Panc1 (cell line): ENCODE data around the gene WFDC5. TPM values are rescaled to one million over a fixed set of nuclear protein-coding genes. Genes with fewer than 3 reads are reported as not detected.
A peak's percentile ranks its signal among the peaks of the same experiment; 100 is the strongest.

Experiments used
- ATAC-seq: fragments of 200-7000 bp; cut with Tn5 transposase; 2 replicates; pipeline ENCODE4 v1.9.1; 2020; ENCODE audit warnings: mild to moderate bottlenecking, moderate library complexity
- BruUV-seq: library from RNA; stranded (reverse); fragments of 400-500 nt; replicated peaks from 2 replicates; lab custom pipeline; 2021; lab: Mats Ljungman, UMichigan
- CTCF ChIA-PET: fragments of 300-600 bp; sonication (Branson Sonifier 250); formaldehyde crosslinking; loops from one replicate; lab custom pipeline; 2022; ENCODE audit warnings: antibody characterized with exemption; lab: Charles Lee
- POLR2A ChIA-PET: fragments of 300-600 bp; sonication (Branson Sonifier 250); formaldehyde crosslinking; loops from one replicate; lab custom pipeline; 2022; ENCODE audit warnings: antibody characterized with exemption; lab: Charles Lee
- DNase-seq: peaks from one replicate; pipeline ENCODE4 v3.0.0-alpha.2; 2010; ENCODE audit warnings: low read depth, low spot score
- H3K27ac ChIP-seq: 2 replicates; pipeline ENCODE4 v1.5.1; 2011; ENCODE audit warnings: mild to moderate bottlenecking, low read length, inconsistent platforms
- H3K27me3 ChIP-seq: fragments of 200-500 bp; sonication (Bioruptor generic); 2 replicates; pipeline ENCODE4 v1.6.0; 2014; ENCODE audit warnings: low read length, inconsistent platforms; ENCODE audit not compliant: control insufficient read depth, insufficient read depth
- H3K36me3 ChIP-seq: fragments of 200-500 bp; sonication (Bioruptor generic); 2 replicates; pipeline ENCODE4 v1.5.1; 2014; ENCODE audit warnings: inconsistent platforms, mild to moderate bottlenecking, low read length, moderate library complexity; ENCODE audit not compliant: control insufficient read depth, insufficient read depth
- H3K4me1 ChIP-seq: 2 replicates; pipeline ENCODE4 v1.5.1; 2011; ENCODE audit warnings: inconsistent platforms, mild to moderate bottlenecking, low read length, moderate library complexity; ENCODE audit not compliant: control insufficient read depth, insufficient read depth
- H3K4me3 ChIP-seq, 2 experiments: 2 replicates each; pipeline ENCODE4 v1.5.1; 2011 to 2012; ENCODE audit warnings: low read depth in 2 of 2, low read length in 2 of 2, mild to moderate bottlenecking in 2 of 2, inconsistent platforms in 1 of 2, moderate library complexity in 1 of 2
- H3K9me3 ChIP-seq: fragments of 200-500 bp; sonication (Bioruptor generic); 2 replicates; pipeline ENCODE4 v1.5.1; 2014; ENCODE audit warnings: low read depth, mild to moderate bottlenecking, inconsistent platforms, low read length, moderate library complexity; ENCODE audit not compliant: control insufficient read depth, insufficient read depth
- CTCF ChIP-seq: fragments of 450-650 bp; IDR thresholded peaks from 2 replicates; pipeline ENCODE4 v1.5.1; 2017; ENCODE audit warnings: mild to moderate bottlenecking
- POLR2AphosphoS5 ChIP-seq: IDR thresholded peaks from 2 replicates; pipeline ENCODE4 v1.6.1; 2012; ENCODE audit warnings: mild to moderate bottlenecking, low read depth, low read length, moderate library complexity
- REST ChIP-seq, 2 experiments: IDR thresholded peaks; 2 replicates each; pipeline ENCODE4 v1.6.1; 2011 to 2012; ENCODE audit warnings: low read depth in 2 of 2, control low read depth in 1 of 2, low read length in 1 of 2, mild to moderate bottlenecking in 1 of 2, moderate library complexity in 1 of 2; ENCODE audit not compliant: insufficient read depth in 1 of 2
- SIN3A ChIP-seq: IDR thresholded peaks from 2 replicates; pipeline ENCODE4 v1.6.1; 2012; ENCODE audit warnings: low read depth, mild to moderate bottlenecking, low read length, moderate library complexity, borderline replicate concordance; ENCODE audit not compliant: insufficient read depth
- TCF7L2 ChIP-seq: IDR thresholded peaks from 2 replicates; pipeline ENCODE4 v1.6.1; 2011; ENCODE audit warnings: mild to moderate bottlenecking, low read depth, low read length, inconsistent platforms
- in situ Hi-C: cut with HindIII; loops from 2 replicates; pipeline ENCODE4 v1.10.0; 2016; ENCODE audit warnings: low sequenced_read_pairs, low pct_unique_long_range_greater_than_20kb
- intact Hi-C: fragments of 100-400 bp; cut with micrococcal nuclease; formaldehyde crosslinking; loops from one replicate; pipeline ENCODE4 v1.10.0; 2022; ENCODE audit not compliant: unreplicated experiment
- total RNA-seq: library from RNA; stranded (reverse); gene quantifications from one replicate; pipeline ENCODE4 v1.2.1, GENCODE V29; 2021; ENCODE audit not compliant: unreplicated experiment

The WFDC5 gene
- total RNA-seq, 1 experiment from 2014 or later: not detected

GRCh38 chr20:45100563-45101245 is 14.3 kb downstream of the WFDC5 start, which contains the start of gene KCNS1:
Gene KCNS1, minus strand, starts transcription at chr20:45101127. Its CDS starts 1,891 bp downstream, at chr20:45099236.
- H3K36me3 ChIP-seq: no peaks in the 10 kb centered on the region
- no peak for TF ChIP-seq TCF7L2
- TF ChIP-seq REST (IDR thresholded peaks at IDR 0.05; ENCODE audit: insufficient read depth in 1 of 2, low read depth in 2 of 2, low read length in 1 of 2): no peak
- no peak for TF ChIP-seq SIN3A
- no peak for TF ChIP-seq POLR2AphosphoS5
- TF ChIP-seq CTCF: no peak
- DNase-seq (no peak), ATAC-seq (peak; percentile 73)
- no peaks in the 10 kb centered on the region; the same call in 1 of the 2 replicates for H3K4me1 ChIP-seq
- ChIA-PET CTCF (interaction anchor here (1.1 kb wide), 1 partner anchor 12 kb away, joined by 6 read pairs; no protein-coding TSS in a partner anchor), POLR2A (no interaction called here)
- no peaks in the 10 kb centered on the region for H3K9me3 ChIP-seq
- intact Hi-C loops (loop anchor here (10.0 kb wide), 1 partner anchor 194 kb away; no protein-coding TSS in a partner anchor), in situ Hi-C loops (no loop called here)
- H3K27me3 ChIP-seq: no peaks in the 10 kb centered on the region; the same call in 1 of the 2 replicates
- H3K4me3 ChIP-seq: peak within 1 kb of the TSS; percentile 21 to 40; a peak in 3 of 4 replicates
- H3K27ac ChIP-seq: no peak within 1 kb of the TSS
- BruUV-seq: no TSS peak

- H3K27ac ChIP-seq: no peak overlapping the region
- intact Hi-C loops: loop anchor here (10.0 kb wide), 1 partner anchor 83 kb away; no protein-coding TSS in a partner anchor
- no peaks in the 10 kb centered on the region for H3K36me3 ChIP-seq
- ATAC-seq: no peak
- no peak for DNase-seq
- in situ Hi-C loops: no loop called here
- BruUV-seq: no TSS peak
- no peaks in the 10 kb centered on the region for H3K4me1 ChIP-seq
- no peaks in the 10 kb centered on the region for H3K27me3 ChIP-seq
- POLR2A ChIA-PET: no interaction called here
- CTCF ChIA-PET: no interaction called here
- H3K9me3 ChIP-seq: no peaks in the 10 kb centered on the region
- TF ChIP-seq POLR2AphosphoS5: no peak
- TF ChIP-seq TCF7L2: no peak
- no peak for TF ChIP-seq SIN3A
- TF ChIP-seq CTCF: no peak
- TF ChIP-seq REST (IDR thresholded peaks at IDR 0.05; ENCODE audit: insufficient read depth in 1 of 2, low read depth in 2 of 2, low read length in 1 of 2): no peak
- H3K4me3 ChIP-seq: no peak overlapping the region
These were observed 16.7 kb downstream of the WFDC5 start for GRCh38 chr20:45098103-45098773.
